ENCODE measurements around the gene IL1RN. TPM values are rescaled to one million over a fixed set of nuclear protein-coding genes. Genes with fewer than 3 reads are reported as not detected.

IL1RN gene
- total and polyA plus RNA-seq, 2 of the 4 experiments (the other 2 are of a cell fraction), result not detected

- Histone ChIP-seq H2BK120ac (ENCODE audit: low read depth, low read length) (no peak overlapping the region), H4K91ac (ENCODE audit: insufficient read depth, low read depth, low read length) (no peak overlapping the region)
- TF ChIP-seq USF2 (IDR thresholded peaks at IDR 0.05; ENCODE audit: low read depth, low read length), result no peak
- peak; percentile 52 for TF ChIP-seq RAD21 (IDR thresholded peaks at IDR 0.05; ENCODE audit: low read length)
- TF ChIP-seq MAZ (IDR thresholded peaks at IDR 0.05; ENCODE audit: borderline replicate concordance, low read depth, low read length), result no peak
- no peak for TF ChIP-seq BHLHE40 (IDR thresholded peaks at IDR 0.05; ENCODE audit: low read depth, low read length)
- no peak for TF ChIP-seq MXI1 (IDR thresholded peaks at IDR 0.05; ENCODE audit: borderline replicate concordance, low read depth, low read length)
- no peak for TF ChIP-seq CEBPB (IDR thresholded peaks at IDR 0.05; ENCODE audit: low read depth, low read length)
- TF ChIP-seq MAFK (IDR thresholded peaks at IDR 0.05; ENCODE audit: low read depth, low read length), result peak; percentile 76
- no peak for TF ChIP-seq NFE2L2 (IDR thresholded peaks at IDR 0.05; ENCODE audit: low read depth, low read length)
- no peak for TF ChIP-seq ELK1 (IDR thresholded peaks at IDR 0.05; ENCODE audit: borderline replicate concordance, low read depth, low read length)
- TF ChIP-seq RFX5 (IDR thresholded peaks at IDR 0.05; ENCODE audit: low read depth, low read length), result no peak
- TF ChIP-seq SMC3 (IDR thresholded peaks at IDR 0.05; ENCODE audit: low read depth, low read length), result peak; percentile 73
- no peak for TF ChIP-seq POLR2A (IDR thresholded peaks at IDR 0.05; ENCODE audit: low read depth, low read length)
- TF ChIP-seq CHD1 (IDR thresholded peaks at IDR 0.05; ENCODE audit: low read depth, low read length), result no peak
- TF ChIP-seq FOS (IDR thresholded peaks at IDR 0.05; ENCODE audit: low read depth, low read length), result no peak
- TF ChIP-seq RCOR1 (IDR thresholded peaks at IDR 0.05; ENCODE audit: insufficient replicate concordance, low read length), result no peak
These were observed 9.7 kb downstream of the IL1RN start for GRCh38 chr2:113136828-113137775.

More at GRCh38 chr2:113136828-113137775, 9.7 kb downstream of the IL1RN start:
- H3K36me3 ChIP-seq (ENCODE audit: control insufficient read depth, insufficient read depth, low read length), result no peaks in the 10 kb centered on the region
- no peak overlapping the region for H2AK5ac ChIP-seq (ENCODE audit: low read depth, low read length)
- H3K9ac ChIP-seq (ENCODE audit: low read depth, low read length), result no peak overlapping the region
- H3K27me3 ChIP-seq (ENCODE audit: control insufficient read depth, insufficient read depth, low read length), result peaks cover 15% of the 10 kb centered on the region
- peak; percentile 42 for DNase-seq
- no peak overlapping the region for H3K4me2 ChIP-seq (ENCODE audit: low read depth, low read length)
- CTCF ChIA-PET, result interaction anchor here (1.0 to 2.6 kb wide), 4 partner anchors 62 to 253 kb away, joined by 4 to 24 read pairs (median 10); no protein-coding TSS in a partner anchor
- H4K20me1 ChIP-seq (ENCODE audit: insufficient read depth, low read length), result no peaks in the 10 kb centered on the region
- H3K79me1 ChIP-seq (ENCODE audit: low read depth in 1 of 2, low read length in 2 of 2), result no peaks in the 10 kb centered on the region
- no peaks in the 10 kb centered on the region for H3K9me3 ChIP-seq (ENCODE audit: control insufficient read depth, insufficient read depth, low read length)
- H3K4me3 ChIP-seq (ENCODE audit: insufficient read depth, low read depth, low read length), result no peak overlapping the region
- no peak overlapping the region for H3K14ac ChIP-seq (replicated peaks; ENCODE audit: low read depth, low read length)
- no peak overlapping the region for H3K56ac ChIP-seq (ENCODE audit: extremely low read depth, insufficient read depth, low read length)
- H3K18ac ChIP-seq (ENCODE audit: low read depth, low read length), result no peak overlapping the region
- no peaks in the 10 kb centered on the region for H3K9me1 ChIP-seq (ENCODE audit: insufficient read depth, low read length)
- no peak overlapping the region for H2BK15ac ChIP-seq (ENCODE audit: low read depth, low read length)
- dilution Hi-C loops (cut with HindIII; ENCODE audit: low sequenced_read_pairs, unreplicated experiment), result no loop called here
- H4K8ac ChIP-seq (ENCODE audit: low read depth in 2 of 2, low read length in 2 of 2), result no peak overlapping the region
- H2AK9ac ChIP-seq (replicated peaks; ENCODE audit: low read depth, low read length, poor library complexity), result no peak overlapping the region
- no peak overlapping the region for H2BK5ac ChIP-seq (ENCODE audit: low read depth, low read length, poor library complexity, severe bottlenecking)
- H3K4me1 ChIP-seq (ENCODE audit: control insufficient read depth, insufficient read depth, low read length), result no peaks in the 10 kb centered on the region
- WGBS, 2 experiments (ENCODE audit: extremely low coverage in 2 of 2, insufficient read length in 1 of 2), result 0% methylated on average over 1 of the region's 8 CpGs; no CpG with 5 or more reads in 1 of the 2 experiments
- intact Hi-C loops (cut with micrococcal nuclease), result no loop called here
- no peak overlapping the region for H3K23ac ChIP-seq (ENCODE audit: low read depth, low read length)
- no peak overlapping the region for H3K4ac ChIP-seq (ENCODE audit: low read depth, low read length)
- POLR2A ChIA-PET (ENCODE audit: unreplicated experiment), result no interaction called here
- H2AFZ ChIP-seq (replicated peaks; ENCODE audit: low read length, poor library complexity), result no peak overlapping the region
- no peak overlapping the region for H3K27ac ChIP-seq (ENCODE audit: insufficient read depth, low read length)
- H4K5ac ChIP-seq (ENCODE audit: low read depth, low read length), result no peak overlapping the region
- ATAC-seq (ENCODE audit: low read depth), result peak; percentile 70
- H2BK20ac ChIP-seq (ENCODE audit: low read depth, low read length), result no peak overlapping the region
- BruUV-seq (replicated peaks), result no TSS peak
- in situ Hi-C loops (cut with MboI; ENCODE audit: low sequenced_read_pairs), result loop anchor here (5.0 kb wide), 1 partner anchor 235 kb away; no protein-coding TSS in a partner anchor

Measured in IMR-90 (cell line).